GM21576 (cell line): Measurements from ENCODE around the gene ATG4B.
"Not testable (repeated sequence)": the region's sequence is repeated elsewhere in the genome, so short reads cannot be mapped to it uniquely, and the experiment has no call there.

Experiments
- ATAC-seq: cut with Tn5 transposase; IDR thresholded peaks from one replicate; pipeline ENCODE4 v1.9.1; 2021; ENCODE audit warnings: mild to moderate bottlenecking, moderate library complexity; ENCODE audit not compliant: unreplicated experiment

Gene ATG4B

DNA sequence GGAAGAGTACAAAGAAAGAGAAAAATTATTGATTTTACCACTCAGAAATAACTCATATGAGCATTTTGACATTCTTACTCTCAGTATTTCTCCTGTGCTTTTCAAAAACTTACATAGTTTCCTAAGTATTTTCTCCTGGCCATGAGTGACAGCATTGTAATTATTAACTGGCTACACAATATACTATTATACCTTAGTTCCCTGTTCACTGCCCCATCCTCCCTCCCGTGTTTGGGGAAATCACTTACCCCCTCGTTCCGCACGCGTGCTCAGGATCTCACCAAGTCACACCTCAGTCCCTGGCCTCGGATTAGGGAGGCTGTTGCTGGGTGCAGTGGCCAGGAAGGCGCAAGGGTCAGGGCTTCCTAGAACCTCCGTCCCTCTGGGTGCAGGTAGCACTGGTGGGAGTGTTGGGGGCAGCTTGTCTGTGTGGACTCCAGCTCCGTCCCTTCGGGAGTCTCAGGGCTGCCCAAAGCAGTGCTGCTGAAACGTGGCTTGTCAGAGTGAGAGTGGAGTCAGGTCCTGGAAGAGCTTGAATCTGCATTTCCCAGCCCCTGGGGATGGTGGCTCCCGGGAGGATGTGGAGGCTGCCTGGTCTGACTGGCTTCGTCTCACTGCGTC is 23.2 kb downstream of the ATG4B start:
- no peak for ATAC-seq

DNA sequence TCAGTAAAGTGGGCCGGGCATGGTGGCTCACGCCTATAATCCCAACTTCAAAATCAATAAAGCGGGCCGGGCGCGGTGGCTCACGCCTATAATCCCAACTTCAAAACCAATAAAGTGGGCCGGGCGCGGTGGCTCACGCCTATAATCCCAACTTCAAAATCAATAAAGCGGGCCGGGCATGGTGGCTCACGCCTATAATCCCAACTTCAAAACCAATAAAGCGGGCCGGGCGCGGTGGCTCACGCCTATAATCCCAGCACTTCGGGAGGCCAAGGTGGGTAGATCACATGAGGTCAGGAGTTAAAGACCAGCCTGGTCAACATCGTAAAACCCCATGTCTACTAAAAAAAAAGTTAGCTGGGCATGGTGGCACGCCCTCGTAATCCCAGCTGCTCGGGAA is 25.2 kb downstream of the ATG4B start:
- not testable (repeated sequence) for ATAC-seq

GRCh38 chr2:241665731-241666440 is 28.4 kb downstream of the ATG4B start:
- no peak for ATAC-seq

DNA sequence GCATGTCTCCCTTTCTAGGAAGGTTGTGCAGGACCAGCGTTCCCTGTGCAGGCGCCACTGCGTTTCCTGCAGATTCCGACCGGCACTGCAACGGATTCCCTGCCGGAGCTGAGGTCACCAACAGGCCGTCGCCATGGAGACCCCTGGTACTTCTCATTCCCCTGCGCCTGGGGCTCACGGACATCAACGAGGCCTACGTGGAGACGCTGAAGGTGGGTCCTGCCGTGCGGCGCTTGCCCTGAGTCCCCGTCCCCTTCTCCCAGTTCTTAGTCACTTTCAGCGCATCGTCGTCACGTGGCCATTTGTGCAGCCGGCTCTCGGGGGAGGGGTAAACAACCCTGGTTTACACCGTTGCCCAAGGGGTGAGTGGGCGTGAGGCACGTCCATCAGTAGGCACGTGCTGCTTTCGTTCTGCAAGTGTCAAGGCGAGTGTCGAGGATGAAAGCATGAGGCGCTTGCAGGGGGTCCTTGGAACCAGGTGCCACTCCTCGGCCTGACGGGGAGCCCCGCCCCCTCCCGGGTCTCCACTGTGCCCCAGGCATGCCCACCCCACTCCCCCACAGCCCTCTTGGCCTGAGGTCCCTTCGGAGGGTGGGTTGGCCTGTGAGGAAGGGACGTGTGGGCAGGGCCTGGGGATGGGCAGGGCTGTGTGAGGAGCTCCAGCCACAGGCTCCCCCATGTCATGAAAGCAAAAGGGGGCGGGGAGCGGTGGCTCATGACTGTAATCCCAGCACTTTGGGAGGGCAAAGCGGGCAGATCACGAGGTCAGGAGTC is 29.3 kb downstream of the ATG4B start:
- no peak for ATAC-seq

GRCh38 chr2:241668354-241668753 is 30.9 kb downstream of the ATG4B start:
- no peak for ATAC-seq

DNA sequence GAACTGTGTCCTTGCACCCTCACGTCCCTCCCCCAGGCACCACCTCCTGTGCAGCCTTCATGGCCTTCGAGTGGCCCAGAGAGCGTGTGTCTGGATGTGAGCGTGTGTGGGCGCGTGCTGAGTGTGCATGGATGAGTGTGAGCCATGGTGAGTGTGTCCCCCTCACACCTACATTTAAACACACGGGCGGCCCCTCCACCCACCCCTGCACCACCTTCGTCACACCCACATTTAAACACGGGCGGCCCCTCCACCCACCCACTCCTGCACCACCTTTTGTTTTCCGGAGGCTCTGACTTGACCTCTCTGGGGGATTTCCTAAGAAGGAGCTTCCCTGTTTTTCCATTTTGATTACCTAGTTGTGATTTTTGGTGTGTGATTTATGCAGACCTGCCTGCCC is 31.3 kb downstream of the ATG4B start:
- ATAC-seq = no peak

DNA sequence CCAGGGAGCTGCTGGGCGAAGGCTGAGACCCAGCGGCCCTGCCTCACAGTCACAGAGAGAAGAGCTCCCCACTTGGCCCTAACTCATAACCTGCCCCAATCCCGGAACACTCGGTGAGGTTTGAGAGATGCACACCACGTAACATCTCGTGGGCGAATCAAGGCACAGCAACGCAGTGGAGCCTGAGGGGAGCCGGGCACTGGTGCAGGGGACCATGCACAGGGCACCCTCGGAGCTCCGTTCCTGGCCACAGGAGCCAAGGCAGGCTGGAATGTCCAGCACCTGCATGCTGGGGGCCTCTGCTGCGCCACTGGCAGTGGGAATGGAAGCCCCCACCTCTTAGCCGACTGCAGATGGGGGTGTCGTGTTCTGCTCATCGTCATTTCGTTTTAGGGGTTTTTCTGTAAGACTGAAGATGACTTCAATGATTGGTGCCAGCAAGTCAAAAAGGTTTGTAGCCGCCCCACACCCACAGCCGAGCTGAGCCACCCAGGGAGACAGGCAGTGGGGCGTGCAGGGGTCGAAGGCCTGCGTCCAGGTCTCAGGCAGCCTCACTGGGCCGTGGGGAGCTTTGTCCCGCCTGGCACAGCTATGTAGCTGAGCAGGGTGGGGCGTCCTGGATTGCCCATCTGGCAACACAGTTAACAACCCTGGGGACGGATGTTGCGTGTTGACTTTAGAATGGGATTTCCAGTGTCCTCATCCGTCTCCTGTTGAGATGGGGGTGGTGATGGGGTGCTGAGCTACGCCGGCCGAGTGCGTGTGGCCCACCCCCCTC is 33.0 kb downstream of the ATG4B start:
- no peak for ATAC-seq

DNA sequence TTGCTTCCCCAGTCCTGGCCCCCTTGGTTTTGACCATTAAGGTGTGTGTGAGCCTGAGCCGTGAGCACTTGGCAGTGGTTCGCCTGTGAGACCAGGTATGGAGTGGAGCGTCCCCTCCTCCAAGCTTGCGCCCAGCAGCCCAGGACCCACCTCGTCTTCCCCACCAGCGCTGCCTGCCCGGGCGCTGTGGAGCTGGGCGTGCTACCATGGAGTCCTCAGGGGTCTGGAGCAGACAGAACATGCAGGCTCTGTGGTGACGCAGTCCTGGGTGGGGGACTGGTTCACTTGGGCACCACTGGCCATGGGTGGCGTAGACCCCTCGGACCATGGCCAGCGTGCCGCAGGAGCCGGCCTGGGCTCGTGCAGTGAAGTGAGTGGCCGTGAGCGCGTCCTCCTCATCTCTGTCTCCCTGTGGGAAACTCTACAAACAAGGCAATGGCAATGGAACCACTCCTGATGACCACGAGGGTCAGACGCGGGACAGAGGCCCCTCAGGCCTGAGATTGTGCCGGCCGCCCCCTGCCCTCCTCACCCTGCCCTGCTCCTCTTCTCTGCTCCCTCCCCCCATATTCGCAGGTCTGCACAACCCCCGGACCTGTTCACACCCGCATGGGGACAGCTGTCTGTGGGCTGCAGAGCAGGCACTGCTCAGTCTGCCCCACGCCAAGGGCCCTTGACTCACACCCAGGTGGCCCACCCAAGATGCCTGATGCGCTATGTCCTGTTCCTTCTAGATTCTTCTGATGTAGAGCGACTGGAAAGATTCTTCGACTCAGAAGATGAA is 34.2 kb downstream of the ATG4B start:
- no peak for ATAC-seq

- ATAC-seq = no peak
Observed at GRCh38 chr2:241672243-241673188, 35.0 kb downstream of the ATG4B start.

- ATAC-seq = no peak
Observed at GRCh38 chr2:241673189-241673663, 35.7 kb downstream of the ATG4B start.

DNA sequence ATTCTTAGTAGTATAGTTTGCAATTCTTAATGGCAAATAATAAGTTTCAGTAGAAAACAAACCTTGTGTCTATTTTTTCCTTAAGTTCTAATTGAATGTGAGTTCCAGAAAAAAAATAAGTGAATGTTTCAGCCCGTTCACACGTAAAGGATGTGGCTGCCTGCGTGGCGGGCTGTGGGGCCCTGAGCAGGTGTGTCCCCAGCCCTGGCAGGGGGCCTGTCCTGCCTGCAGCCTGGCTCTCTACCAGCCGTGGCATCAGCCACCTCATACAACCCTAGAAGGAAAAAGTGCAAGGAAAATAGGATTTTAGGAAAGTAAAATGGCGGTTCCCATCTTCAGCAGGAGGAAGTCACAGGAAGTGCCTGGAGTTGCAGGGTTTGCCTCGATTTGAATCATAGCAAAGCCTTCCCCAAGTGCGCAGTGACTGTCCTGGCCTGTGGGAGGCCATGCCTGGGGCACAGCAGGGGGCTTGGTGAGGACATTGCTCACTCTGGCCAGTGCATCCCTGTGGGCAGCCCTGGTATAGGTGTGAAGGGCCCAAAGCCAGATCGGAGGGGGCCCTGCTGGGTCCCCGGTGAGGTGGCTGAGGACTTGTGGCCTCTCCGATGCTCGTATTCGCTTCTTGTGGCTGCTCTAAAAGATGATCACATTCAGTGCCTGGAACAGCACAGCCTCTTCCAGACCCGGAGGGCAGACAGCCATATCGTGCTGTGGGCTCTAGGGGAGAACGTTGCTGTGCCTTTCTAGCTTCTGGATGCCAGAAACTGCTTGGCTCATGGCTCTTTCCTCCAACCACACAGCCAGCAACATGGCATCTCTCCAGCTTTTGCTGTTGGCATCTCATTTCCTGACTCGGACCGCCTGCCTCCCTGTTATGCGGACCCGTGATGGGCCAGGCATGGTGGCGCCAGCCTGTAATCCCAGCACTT is 36.6 kb downstream of the ATG4B start:
- no peak for ATAC-seq

DNA sequence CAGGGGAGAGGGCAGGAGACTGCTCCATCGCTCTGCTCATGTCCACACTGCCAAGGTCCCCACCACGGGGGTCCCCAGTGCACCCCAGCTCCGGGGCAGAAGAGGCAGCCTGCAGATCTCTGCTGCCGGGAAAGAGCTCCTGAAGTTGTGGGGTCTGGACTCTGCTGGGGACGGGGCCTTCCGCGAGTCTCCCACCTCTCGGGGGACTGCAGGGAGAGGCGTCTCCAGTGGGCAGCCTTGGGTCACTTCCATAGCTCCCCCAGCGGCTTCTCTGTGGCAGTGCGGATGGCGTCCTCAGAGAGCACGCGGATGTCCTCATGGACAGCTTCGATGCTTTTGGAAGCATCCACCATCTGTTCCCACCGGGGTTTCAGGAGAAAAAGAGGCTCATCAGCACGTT is 38.4 kb downstream of the ATG4B start:
- ATAC-seq = no peak

- ATAC-seq = no peak
Observed at GRCh38 chr2:241676665-241677064, 39.2 kb downstream of the ATG4B start.

- no peak for ATAC-seq
Observed at GRCh38 chr2:241677392-241677791, 39.9 kb downstream of the ATG4B start.

GRCh38 chr2:241678307-241678706 is 40.8 kb downstream of the ATG4B start:
- no peak for ATAC-seq

- ATAC-seq = no peak
Observed at GRCh38 chr2:241678784-241679540, 41.5 kb downstream of the ATG4B start.

DNA sequence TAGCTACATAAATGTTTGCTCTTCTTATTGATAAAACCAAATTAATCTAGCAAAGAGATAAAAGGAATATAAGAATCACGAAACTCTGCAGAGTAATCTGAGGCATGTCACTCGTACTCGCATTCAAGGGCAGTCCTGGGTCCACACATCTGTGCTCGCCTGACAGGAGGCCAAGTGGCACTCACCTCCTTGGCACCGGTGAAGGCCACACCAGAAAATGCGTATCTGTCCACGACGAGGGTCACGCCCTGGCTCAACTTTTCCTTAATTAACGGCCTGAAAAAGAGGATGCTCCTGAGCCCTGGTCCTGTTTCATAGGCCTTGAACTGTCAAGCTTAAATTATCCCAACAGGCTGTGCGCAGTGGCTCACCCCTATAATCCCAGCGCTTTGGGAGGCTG is 42.6 kb downstream of the ATG4B start:
- ATAC-seq = no peak
